Measurements from ENCODE around the gene KIAA2012.

The KIAA2012 gene

DNA sequence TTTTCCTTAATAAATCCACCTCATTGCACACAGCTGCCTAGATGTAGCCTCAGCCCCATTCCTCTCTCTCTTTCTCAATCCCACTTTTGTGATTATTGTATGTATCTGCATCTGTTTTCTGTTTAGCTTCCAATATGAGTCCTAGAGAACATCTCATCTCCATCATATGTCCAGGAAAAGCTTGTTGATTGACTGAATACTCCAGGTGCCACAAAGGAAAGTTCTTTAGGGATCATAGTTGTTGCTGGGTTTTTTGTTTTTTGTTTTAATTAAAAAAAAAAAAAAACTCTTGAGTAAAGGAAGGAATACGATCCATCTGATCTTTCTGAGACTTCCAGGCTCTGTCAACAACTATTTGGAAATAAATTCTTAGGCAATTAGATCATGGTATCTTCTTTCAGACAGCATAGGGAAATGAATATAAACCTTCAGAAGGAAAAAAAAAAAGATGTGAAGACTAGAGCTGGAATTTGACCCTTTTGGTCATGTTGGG, 42.5 kb downstream of the KIAA2012 start:
- no peaks in the 10 kb centered on the region for H3K4me1 ChIP-seq (ENCODE audit: control insufficient read depth, low read length)
- H3K9me2 ChIP-seq (replicated peaks; ENCODE audit: control insufficient read depth, low read length): no peaks in the 10 kb centered on the region
- H3K4me2 ChIP-seq (ENCODE audit: low read length): no peak overlapping the region
- H3F3A ChIP-seq (ENCODE audit: control insufficient read depth, insufficient read depth): no peaks in the 10 kb centered on the region
- H3K27ac ChIP-seq (ENCODE audit: low read depth, low read length): no peak overlapping the region
- H3K36me3 ChIP-seq (ENCODE audit: control insufficient read depth, low read length): no peaks in the 10 kb centered on the region
- no peaks in the 10 kb centered on the region for H3K9me3 ChIP-seq (ENCODE audit: control insufficient read depth, insufficient read depth, low read length)
- no peaks in the 10 kb centered on the region for H3K79me2 ChIP-seq (ENCODE audit: control insufficient read depth, low read length)
- H3K4me3 ChIP-seq (ENCODE audit: low read length): no peak overlapping the region
- peaks cover 16% of the 10 kb centered on the region for H3K27me3 ChIP-seq (ENCODE audit: control insufficient read depth, low read length)
- H4K20me1 ChIP-seq (ENCODE audit: control insufficient read depth, insufficient read depth, low read depth, low read length): no peaks in the 10 kb centered on the region
- TF ChIP-seq EZH2phosphoT487 (IDR thresholded peaks at IDR 0.05; ENCODE audit: borderline replicate concordance, low read length): no peak
- TF ChIP-seq, protein P1, sequence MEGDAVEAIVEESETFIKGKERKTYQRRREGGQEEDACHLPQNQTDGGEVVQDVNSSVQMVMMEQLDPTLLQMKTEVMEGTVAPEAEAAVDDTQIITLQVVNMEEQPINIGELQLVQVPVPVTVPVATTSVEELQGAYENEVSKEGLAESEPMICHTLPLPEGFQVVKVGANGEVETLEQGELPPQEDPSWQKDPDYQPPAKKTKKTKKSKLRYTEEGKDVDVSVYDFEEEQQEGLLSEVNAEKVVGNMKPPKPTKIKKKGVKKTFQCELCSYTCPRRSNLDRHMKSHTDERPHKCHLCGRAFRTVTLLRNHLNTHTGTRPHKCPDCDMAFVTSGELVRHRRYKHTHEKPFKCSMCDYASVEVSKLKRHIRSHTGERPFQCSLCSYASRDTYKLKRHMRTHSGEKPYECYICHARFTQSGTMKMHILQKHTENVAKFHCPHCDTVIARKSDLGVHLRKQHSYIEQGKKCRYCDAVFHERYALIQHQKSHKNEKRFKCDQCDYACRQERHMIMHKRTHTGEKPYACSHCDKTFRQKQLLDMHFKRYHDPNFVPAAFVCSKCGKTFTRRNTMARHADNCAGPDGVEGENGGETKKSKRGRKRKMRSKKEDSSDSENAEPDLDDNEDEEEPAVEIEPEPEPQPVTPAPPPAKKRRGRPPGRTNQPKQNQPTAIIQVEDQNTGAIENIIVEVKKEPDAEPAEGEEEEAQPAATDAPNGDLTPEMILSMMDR (IDR thresholded peaks at IDR 0.05; ENCODE audit: low read depth, low read length, poor library complexity, severe bottlenecking): no peak

- H3K9me3 ChIP-seq (ENCODE audit: control insufficient read depth, insufficient read depth, low read length): no peaks in the 10 kb centered on the region
- H3K36me3 ChIP-seq (ENCODE audit: control insufficient read depth, low read length): no peaks in the 10 kb centered on the region
- H3K27ac ChIP-seq (ENCODE audit: low read depth, low read length): no peak overlapping the region
- no peaks in the 10 kb centered on the region for H3F3A ChIP-seq (ENCODE audit: control insufficient read depth, insufficient read depth)
- no peaks in the 10 kb centered on the region for H3K9me2 ChIP-seq (replicated peaks; ENCODE audit: control insufficient read depth, low read length)
- peaks cover 16% of the 10 kb centered on the region for H3K27me3 ChIP-seq (ENCODE audit: control insufficient read depth, low read length)
- H3K4me2 ChIP-seq (ENCODE audit: low read length): no peak overlapping the region
- H3K4me1 ChIP-seq (ENCODE audit: control insufficient read depth, low read length): no peaks in the 10 kb centered on the region
- H3K4me3 ChIP-seq (ENCODE audit: low read length): no peak overlapping the region
- no peaks in the 10 kb centered on the region for H4K20me1 ChIP-seq (ENCODE audit: control insufficient read depth, insufficient read depth, low read depth, low read length)
- TF ChIP-seq EZH2phosphoT487 (IDR thresholded peaks at IDR 0.05; ENCODE audit: borderline replicate concordance, low read length): no peak
- TF ChIP-seq, protein P1 (IDR thresholded peaks at IDR 0.05; ENCODE audit: low read depth, low read length, poor library complexity, severe bottlenecking): no peak
- H3K79me2 ChIP-seq (ENCODE audit: control insufficient read depth, low read length): no peaks in the 10 kb centered on the region
These were observed 43.6 kb downstream of the KIAA2012 start for GRCh38 chr2:202116691-202117090.

DNA sequence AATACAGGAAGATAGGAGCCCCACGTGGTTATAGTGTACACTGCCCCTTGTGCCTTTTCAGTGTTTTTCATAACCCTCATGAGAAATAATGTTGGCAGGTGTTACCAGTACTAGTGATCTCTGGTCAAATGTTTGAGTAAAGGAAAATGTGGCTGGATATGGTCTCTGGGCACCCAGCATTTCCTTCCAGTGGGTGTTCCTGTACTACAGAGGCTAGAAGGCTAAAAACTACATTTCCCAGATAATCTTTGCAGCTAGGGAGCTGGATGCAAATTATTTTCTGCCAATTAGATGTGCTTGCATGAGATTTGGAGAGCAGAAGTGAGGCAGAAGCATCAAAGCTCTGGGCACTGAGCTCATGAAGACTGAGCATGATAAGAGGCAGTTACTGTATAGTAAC, 45.1 kb downstream of the KIAA2012 start:
- H3K4me2 ChIP-seq (ENCODE audit: low read length): no peak overlapping the region

More for the DNA sequence above, 45.1 kb downstream of the KIAA2012 start:
- Histone ChIP-seq H3K79me2 (ENCODE audit: control insufficient read depth, low read length) (no peaks in the 10 kb centered on the region), H3F3A (ENCODE audit: control insufficient read depth, insufficient read depth) (no peaks in the 10 kb centered on the region), H3K9me2 (replicated peaks; ENCODE audit: control insufficient read depth, low read length) (no peaks in the 10 kb centered on the region), H3K4me3 (ENCODE audit: low read length) (no peak overlapping the region), H3K4me1 (ENCODE audit: control insufficient read depth, low read length) (no peaks in the 10 kb centered on the region), H3K9me3 (ENCODE audit: control insufficient read depth, insufficient read depth, low read length) (no peaks in the 10 kb centered on the region), H3K36me3 (ENCODE audit: control insufficient read depth, low read length) (no peaks in the 10 kb centered on the region), H4K20me1 (ENCODE audit: control insufficient read depth, insufficient read depth, low read depth, low read length) (no peaks in the 10 kb centered on the region), H3K27me3 (ENCODE audit: control insufficient read depth, low read length) (peaks cover 16% of the 10 kb centered on the region), H3K27ac (ENCODE audit: low read depth, low read length) (no peak overlapping the region)
- TF ChIP-seq, protein P1 (IDR thresholded peaks at IDR 0.05; ENCODE audit: low read depth, low read length, poor library complexity, severe bottlenecking): no peak
- no peak for TF ChIP-seq EZH2phosphoT487 (IDR thresholded peaks at IDR 0.05; ENCODE audit: borderline replicate concordance, low read length)
